Gastrocnemius medialis (tissue), 4 donors: Measurements from ENCODE around the gene TARS3. TPM values are rescaled to one million over a fixed set of nuclear protein-coding genes. Genes with fewer than 3 reads are reported as not detected.

Experiments used
- ATAC-seq, 2 donors: fragments of 150-250 bp; one replicate each; pipeline ENCODE4 v1.9.1; 2016
- DNase-seq, 2 donors: peaks; one replicate each; pipeline ENCODE4 v3.0.0-alpha.2; 2019
- H3K27ac ChIP-seq, 4 donors: fragments of 200-600 bp; sonication (generic); 1 replicate in 1 of 4; 2 replicates in 3 of 4; pipeline ENCODE4 v1.5.1; 2016 to 2018; ENCODE audit warnings: mild to moderate bottlenecking in 2 of 4, moderate library complexity in 1 of 4
- H3K27me3 ChIP-seq, 3 donors: fragments of 200-600 bp; sonication (generic) in 2 of 3; 1 replicate in 1 of 3; 2 replicates in 2 of 3; pipeline versions ENCODE4 v1.5.1 to v1.6.0; 2016 to 2019; ENCODE audit warnings: mild to moderate bottlenecking in 1 of 3, moderate library complexity in 1 of 3
- H3K36me3 ChIP-seq, 2 donors: fragments of 200-600 bp; sonication (generic) in 1 of 2; one replicate each; pipeline ENCODE4 v1.5.1; 2017 to 2018
- H3K4me1 ChIP-seq, 2 donors: fragments of 200-600 bp; sonication (generic) in 1 of 2; one replicate each; pipeline ENCODE4 v1.5.1; 2016 to 2017; ENCODE audit warnings: mild to moderate bottlenecking in 2 of 2
- H3K4me3 ChIP-seq, 4 donors: fragments of 200-600 bp; sonication (generic) in 3 of 4; 1 replicate in 1 of 4; 2 replicates in 3 of 4; pipeline ENCODE4 v1.5.1; 2016 to 2019; ENCODE audit warnings: mild to moderate bottlenecking in 2 of 4
- H3K9me3 ChIP-seq, 3 donors: fragments of 200-600 bp; sonication (generic) in 2 of 3; 1 replicate in 1 of 3; 2 replicates in 2 of 3; pipeline ENCODE4 v1.5.1; 2016 to 2019
- CTCF ChIP-seq, 5 experiments: fragments of 450-650 bp in 3 of 5; fragments of 200-600 bp in 2 of 5; sonication (generic) in 2 of 5; IDR thresholded peaks in 4 of 5; conservative IDR thresholded peaks in 1 of 5; 1 replicate in 4 of 5; 2 replicates in 1 of 5; pipeline ENCODE4 v1.5.1; 2016 to 2019; ENCODE audit warnings: antibody characterized with exemption in 5 of 5, mild to moderate bottlenecking in 3 of 5, moderate library complexity in 3 of 5
- POLR2A ChIP-seq, 2 donors: fragments of 450-650 bp; IDR thresholded peaks; one replicate each; pipeline ENCODE4 v1.6.1; 2017; ENCODE audit warnings: antibody characterized with exemption in 2 of 2, mild to moderate bottlenecking in 2 of 2, moderate library complexity in 2 of 2
- in situ Hi-C, 4 donors: fragments of 200-750 bp; cut with MboI; loops; one replicate each; pipeline versions ENCODE4 v1.15.0 to v1.8.0; 2017; ENCODE audit warnings: low sequenced_read_pairs in 4 of 4
- intact Hi-C: fragments of 100-400 bp; cut with DNase I; formaldehyde crosslinking; loops from one replicate; pipeline ENCODE4 v1.15.1; 2023; ENCODE audit warnings: low total_unique reads
- total RNA-seq, 4 donors: library from RNA; depleted of rRNA; stranded (reverse); fragments of >200 nt; gene quantifications; one replicate each; pipeline versions ENCODE4 v1.1.0 to v1.2.3, GENCODE V29; 2016

The TARS3 gene
- total RNA-seq, 4 donors from 2014 or later: 38.3 to 69.9 (median 55.4) TPM

- ATAC-seq: peak; percentile 48 to 53
- no peak overlapping the region for H3K4me3 ChIP-seq
- TF ChIP-seq POLR2A (IDR thresholded peaks at IDR 0.05): peak in 1 of 2 donors; percentile 15
- no peak for TF ChIP-seq CTCF (IDR thresholded peaks at IDR 0.05 in 4 of 5, conservative IDR thresholded peaks at IDR 0.05 in 1 of 5)
- intact Hi-C loops (loop anchor here (2.0 to 5.0 kb wide), 2 partner anchors 39 to 113 kb away; partner anchors contain the start of gene TM2D3), in situ Hi-C loops (no loop called here)
- DNase-seq: peak; percentile 85 to 91
- no peaks in the 10 kb centered on the region for H3K36me3 ChIP-seq
- H3K9me3 ChIP-seq: no peaks in the 10 kb centered on the region
- no peaks in the 10 kb centered on the region for H3K27me3 ChIP-seq
- H3K4me1 ChIP-seq: peaks cover 71 to 81% of the 10 kb centered on the region in 2 donors
- H3K27ac ChIP-seq: peak overlapping the region; percentile 79 to 92 (median 81)
These were observed 110.9 kb downstream of the TARS3 start for GRCh38 chr15:101613130-101614000.

GRCh38 chr15:101612676-101613075 lies 111.6 kb downstream of the TARS3 start:
- Histone ChIP-seq H3K27me3 (no peaks in the 10 kb centered on the region), H3K9me3 (no peaks in the 10 kb centered on the region), H3K36me3 (no peaks in the 10 kb centered on the region), H3K27ac (peak overlapping the region; percentile 79 to 92 (median 81)), H3K4me3 (no peak overlapping the region), H3K4me1 (peaks cover 67 to 81% of the 10 kb centered on the region in 2 donors)
- no peak for TF ChIP-seq CTCF (IDR thresholded peaks at IDR 0.05 in 4 of 5, conservative IDR thresholded peaks at IDR 0.05 in 1 of 5)
- TF ChIP-seq POLR2A (IDR thresholded peaks at IDR 0.05): no peak
- in situ Hi-C loops: no loop called here
- ATAC-seq: no peak
- no peak for DNase-seq
- intact Hi-C loops: loop anchor here (2.0 to 5.0 kb wide), 2 partner anchors 40 to 112 kb away; partner anchors contain the start of gene TM2D3

DNA sequence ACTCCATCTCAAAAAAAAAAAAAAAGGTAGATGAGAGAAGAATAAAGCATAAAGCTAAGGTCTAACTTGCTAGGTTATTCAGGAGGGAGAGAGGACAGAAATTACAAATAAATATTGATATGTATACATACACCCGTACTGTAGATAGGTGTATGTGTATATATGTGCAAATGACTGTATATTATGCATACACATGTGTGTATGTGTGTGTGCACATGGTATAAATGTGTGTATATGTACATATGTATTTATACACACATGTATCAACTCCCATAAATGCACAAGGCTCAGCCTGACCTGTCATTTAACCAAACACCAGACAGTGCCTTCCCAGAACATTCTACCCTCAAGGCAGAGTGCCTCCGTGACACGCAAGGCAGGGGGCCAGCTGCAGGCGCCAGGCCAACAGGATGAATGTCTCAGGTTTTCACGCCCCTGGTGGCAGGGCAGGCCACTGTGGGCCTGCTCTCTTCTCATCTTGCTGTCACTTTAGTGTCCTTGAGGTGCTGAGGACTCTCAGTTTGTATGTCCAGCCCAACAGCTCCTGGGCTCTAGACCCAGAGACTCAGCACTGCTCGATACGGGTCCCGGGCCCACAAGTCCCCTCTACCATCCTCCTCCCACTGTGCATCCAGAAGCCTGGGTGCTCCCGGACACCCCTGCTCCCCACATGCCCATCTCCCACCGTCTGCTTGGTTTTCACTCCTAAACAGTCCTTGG lies 112.5 kb downstream of the TARS3 start:
- peak overlapping the region; percentile 79 to 92 (median 81) for H3K27ac ChIP-seq
- intact Hi-C loops (loop anchor here (2.0 to 5.0 kb wide), 2 partner anchors 41 to 111 kb away; partner anchors contain the start of gene TM2D3), in situ Hi-C loops (no loop called here)
- H3K36me3 ChIP-seq: no peaks in the 10 kb centered on the region
- DNase-seq: peak in 1 of 2 donors; percentile 84
- ATAC-seq: peak; percentile 8 to 9
- no peaks in the 10 kb centered on the region for H3K9me3 ChIP-seq
- TF ChIP-seq CTCF (IDR thresholded peaks at IDR 0.05 in 4 of 5, conservative IDR thresholded peaks at IDR 0.05 in 1 of 5) (peak in 2 of 5 experiments; percentile 27 to 29), POLR2A (IDR thresholded peaks at IDR 0.05) (no peak)
- H3K4me1 ChIP-seq: peaks cover 67 to 74% of the 10 kb centered on the region in 2 donors
- no peak overlapping the region for H3K4me3 ChIP-seq
- H3K27me3 ChIP-seq: no peaks in the 10 kb centered on the region

DNA sequence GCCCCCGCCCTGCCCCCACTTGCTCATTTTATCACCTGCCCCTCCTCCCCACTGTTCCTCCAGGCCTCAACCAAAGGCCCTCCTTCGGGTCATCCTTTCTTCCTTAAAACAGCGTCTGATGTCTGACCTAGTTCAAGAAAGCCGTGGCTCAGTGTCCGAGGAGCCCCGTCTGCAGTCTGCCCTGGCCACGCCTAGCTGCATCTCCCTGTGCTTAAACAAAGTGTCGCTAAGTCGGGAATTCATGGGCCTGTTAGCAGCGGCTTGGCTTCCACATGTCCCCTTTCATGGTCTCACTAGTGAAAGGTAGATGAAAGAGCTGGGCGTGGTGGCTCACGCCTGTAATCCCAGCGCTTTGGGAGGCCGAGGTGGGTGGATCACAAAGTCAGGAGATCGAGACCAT lies 113.3 kb downstream of the TARS3 start:
- Histone ChIP-seq H3K4me3 (no peak overlapping the region), H3K4me1 (peaks cover 62 to 67% of the 10 kb centered on the region in 2 donors), H3K9me3 (no peaks in the 10 kb centered on the region), H3K36me3 (no peaks in the 10 kb centered on the region), H3K27ac (peak overlapping the region; percentile 79 to 92 (median 81)), H3K27me3 (no peaks in the 10 kb centered on the region)
- DNase-seq (no peak), ATAC-seq (no peak)
- TF ChIP-seq POLR2A (IDR thresholded peaks at IDR 0.05) (no peak), CTCF (IDR thresholded peaks at IDR 0.05 in 4 of 5, conservative IDR thresholded peaks at IDR 0.05 in 1 of 5) (no peak)
- intact Hi-C loops: loop anchor here (5.0 kb wide), 1 partner anchor 41 kb away; the partner anchor contains the start of gene TM2D3
- in situ Hi-C loops: no loop called here
